SK-N-SH (cell line): Measurements from ENCODE around the gene GSG1L. TPM values are rescaled to one million over a fixed set of nuclear protein-coding genes. Genes with fewer than 3 reads are reported as not detected.

Experiments
- CTCF ChIA-PET: fragments of 300-600, 350-600 bp; formaldehyde crosslinking; extraction: SDS; loops from one replicate; lab custom pipeline; 2021; lab: Yijun Ruan, JAX
- POLR2A ChIA-PET: fragments of 350-600 bp; sonication (Branson Sonifier 250); formaldehyde crosslinking; extraction: SDS; loops from one replicate; lab custom pipeline; 2020; ENCODE audit warnings: antibody characterized with exemption, inconsistent platforms; lab: Yijun Ruan, JAX
- DNase-seq: peaks from one replicate; pipeline ENCODE4 v3.0.0; 2012
- H2AFZ ChIP-seq: fragments of 200-600 bp; sonication (generic); 2 replicates; pipeline ENCODE4 v1.8.1; 2016; ENCODE audit warnings: antibody characterized with exemption, mild to moderate bottlenecking, low read depth
- H3F3A ChIP-seq: fragments of 200-600 bp; sonication (generic); replicated peaks from 2 replicates; pipeline ENCODE3; 2016; ENCODE audit warnings: antibody characterized with exemption, mild to moderate bottlenecking; ENCODE audit not compliant: insufficient read depth
- H3K27ac ChIP-seq, 2 experiments: fragments of 200-500 bp in 1 of 2; fragments of 200-600 bp in 1 of 2; sonication (Bioruptor generic) in 1 of 2; sonication (generic), shearing (Covaris generic) in 1 of 2; 2 replicates each; pipeline versions ENCODE4 v1.5.1 to v1.6.1; 2014 to 2016; ENCODE audit warnings: low read depth in 2 of 2, inconsistent platforms in 1 of 2, low read length in 1 of 2, mild to moderate bottlenecking in 1 of 2, mixed read lengths in 1 of 2
- H3K27me3 ChIP-seq: fragments of 200-600 bp; sonication (generic), shearing (Covaris generic); 2 replicates; pipeline ENCODE4 v1.6.1; 2016; ENCODE audit warnings: mixed run types; ENCODE audit not compliant: insufficient read depth
- H3K36me3 ChIP-seq, 2 experiments: fragments of 200-500 bp in 1 of 2; fragments of 200-600 bp in 1 of 2; sonication (Bioruptor generic) in 1 of 2; sonication (generic) in 1 of 2; replicated peaks in 1 of 2; 2 replicates each; pipeline versions ENCODE3 to v1.5.1; 2014 to 2016; ENCODE audit warnings: low read length in 1 of 2, mild to moderate bottlenecking in 1 of 2; ENCODE audit not compliant: insufficient read depth in 2 of 2, control insufficient read depth in 1 of 2
- H3K4me1 ChIP-seq, 2 experiments: fragments of 200-500 bp in 1 of 2; fragments of 200-600 bp in 1 of 2; sonication (Bioruptor generic) in 1 of 2; sonication (generic), shearing (Covaris generic) in 1 of 2; 2 replicates each; pipeline versions ENCODE4 v1.5.1 to v1.6.1; 2014 to 2016; ENCODE audit warnings: low read depth in 1 of 2, low read length in 1 of 2, mixed run types in 1 of 2; ENCODE audit not compliant: insufficient read depth in 2 of 2, control insufficient read depth in 1 of 2
- H3K4me2 ChIP-seq: fragments of 200-600 bp; sonication (generic), shearing (Covaris generic); 2 replicates; pipeline ENCODE4 v1.6.1; 2017; ENCODE audit warnings: mixed run types
- H3K4me3 ChIP-seq, 2 experiments: fragments of 200-500 bp in 1 of 2; fragments of 200-600 bp in 1 of 2; sonication (Bioruptor generic) in 1 of 2; sonication (generic), shearing (Covaris generic) in 1 of 2; 2 replicates each; pipeline versions ENCODE4 v1.5.1 to v1.8.1; 2014 to 2016; ENCODE audit warnings: low read depth in 2 of 2, inconsistent platforms in 1 of 2, low read length in 1 of 2, mild to moderate bottlenecking in 1 of 2, mixed read lengths in 1 of 2, moderate library complexity in 1 of 2
- H3K79me2 ChIP-seq: fragments of 200-600 bp; sonication (generic); 2 replicates; pipeline ENCODE4 v1.8.1; 2017; ENCODE audit warnings: mild to moderate bottlenecking; ENCODE audit not compliant: insufficient read depth
- H3K9ac ChIP-seq: fragments of 200-600 bp; sonication (generic); 2 replicates; pipeline ENCODE4 v1.6.1; 2017; ENCODE audit warnings: mixed run types
- H3K9me2 ChIP-seq: fragments of 200-600 bp; sonication (generic); 2 replicates; pipeline ENCODE4 v1.6.1; 2017; ENCODE audit warnings: mixed run types
- H3K9me3 ChIP-seq: fragments of 200-600 bp; sonication (generic); 2 replicates; pipeline ENCODE4 v1.6.1; 2017; ENCODE audit warnings: mixed run types, mild to moderate bottlenecking, moderate library complexity
- H4K20me1 ChIP-seq: fragments of 200-600 bp; sonication (generic); 2 replicates; pipeline ENCODE4 v1.6.1; 2017; ENCODE audit warnings: mild to moderate bottlenecking, mixed run types; ENCODE audit not compliant: insufficient read depth
- CTCF ChIP-seq: fragments of 200-600 bp; sonication (generic); IDR thresholded peaks from 2 replicates; pipeline ENCODE4 v1.6.1; 2017; ENCODE audit warnings: antibody characterized with exemption, mild to moderate bottlenecking, moderate library complexity
- ELF1 ChIP-seq: IDR thresholded peaks from 2 replicates; pipeline ENCODE4 v1.4.0; 2012
- EP300 ChIP-seq, 2 experiments: IDR thresholded peaks; 2 replicates each; pipeline versions ENCODE4 v1.4.0 to v1.6.1; 2012; ENCODE audit warnings: borderline replicate concordance in 1 of 2, low read depth in 1 of 2, low read length in 1 of 2
- FOXM1 ChIP-seq: IDR thresholded peaks from 2 replicates; pipeline ENCODE4 v1.4.0; 2012; ENCODE audit warnings: low read depth, mild to moderate bottlenecking
- IRF3 ChIP-seq: fragments of 150-350 bp; IDR thresholded peaks from 2 replicates; pipeline ENCODE4 v1.6.1; 2016; ENCODE audit warnings: mild to moderate bottlenecking, low read depth, low read length
- MEF2A ChIP-seq: IDR thresholded peaks from 2 replicates; pipeline ENCODE4 v1.4.0; 2012; ENCODE audit warnings: low read depth, borderline replicate concordance
- MXI1 ChIP-seq: IDR thresholded peaks from 2 replicates; pipeline ENCODE4 v1.6.1; 2012; ENCODE audit warnings: mild to moderate bottlenecking, low read depth, low read length, improper control_type of control experiment
- REST ChIP-seq: IDR thresholded peaks from 2 replicates; pipeline ENCODE4 v1.6.1; 2012; ENCODE audit warnings: mild to moderate bottlenecking, low read depth, low read length, moderate library complexity
- RXRA ChIP-seq: IDR thresholded peaks from 2 replicates; pipeline ENCODE4 v1.4.0; 2012; ENCODE audit warnings: low read depth, mild to moderate bottlenecking, borderline replicate concordance
- TAF1 ChIP-seq: IDR thresholded peaks from 2 replicates; pipeline ENCODE4 v1.6.1; 2012; ENCODE audit warnings: low read depth, mild to moderate bottlenecking, low read length, moderate library complexity, borderline replicate concordance
- YY1 ChIP-seq: IDR thresholded peaks from 2 replicates; pipeline ENCODE4 v1.4.0; 2012; ENCODE audit warnings: low read depth, mild to moderate bottlenecking
- ZBTB33 ChIP-seq: IDR thresholded peaks from 2 replicates; pipeline ENCODE4 v1.4.0; 2012; ENCODE audit warnings: low read depth, borderline replicate concordance
- WGBS: methylation state at CpG from one replicate; pipeline ENCODE4 v1.1.6; 2017; ENCODE audit warnings: low lambda C conversion rate; 5-methylcytosine and 5-hydroxymethylcytosine counted together
- polyA plus RNA-seq, 3 experiments: library from polyadenylated mRNA; depleted of rRNA; stranded (reverse); fragments of >200 nt; gene quantifications; 2 replicates each; pipeline ENCODE4 v1.2.3, GENCODE V29; 2012

The GSG1L gene
- polyA plus RNA-seq, 1 of the 3 experiments (the other 2 are of a cell fraction) = not detected

- 90% methylated on average over 10 of the region's 17 CpGs for WGBS
- TF ChIP-seq REST = no peak
- no peak for TF ChIP-seq MEF2A
- TF ChIP-seq ELF1 = no peak
- no peak for TF ChIP-seq MXI1
- TF ChIP-seq YY1 = no peak
- no peak for TF ChIP-seq TAF1
- TF ChIP-seq ZBTB33 = no peak
- no peak for TF ChIP-seq IRF3
- no peak for TF ChIP-seq CTCF
- no peak for TF ChIP-seq RXRA
- no peak for TF ChIP-seq FOXM1
- no peak for TF ChIP-seq EP300 (IDR thresholded peaks at IDR 0.05; ENCODE audit: borderline replicate concordance in 1 of 2, low read depth in 1 of 2, low read length in 1 of 2)
- H2AFZ ChIP-seq = no peak overlapping the region
- H3K9me2 ChIP-seq = no peaks in the 10 kb centered on the region
- no peak overlapping the region for H3K9ac ChIP-seq
- ChIA-PET CTCF (interaction anchor here (1.2 to 2.9 kb wide), 5 partner anchors 9 to 300 kb away, joined by 4 to 13 read pairs (median 7); no protein-coding TSS in a partner anchor), POLR2A (no interaction called here)
- H3K27me3 ChIP-seq = no peaks in the 10 kb centered on the region
- H3K4me1 ChIP-seq = peaks cover 0 to 7% of the 10 kb centered on the region in 2 experiments; a peak in 1 of 4 replicates
- H4K20me1 ChIP-seq = no peaks in the 10 kb centered on the region
- H3K4me3 ChIP-seq = no peak overlapping the region
- DNase-seq = no peak
- no peak overlapping the region for H3K27ac ChIP-seq
- H3K4me2 ChIP-seq = no peak overlapping the region
- H3K9me3 ChIP-seq = no peaks in the 10 kb centered on the region
- no peaks in the 10 kb centered on the region for H3F3A ChIP-seq
- no peaks in the 10 kb centered on the region for H3K79me2 ChIP-seq
- H3K36me3 ChIP-seq = peaks cover 0 to 36% of the 10 kb centered on the region in 2 experiments
These were observed 293.0 kb downstream of the GSG1L start for GRCh38 chr16:27770271-27771196.
